Hematopoietic multipotent progenitor cell treated with erythropoietin and hydrocortisone succinate and interleukin-3 and kit ligand, for 17 days (in vitro differentiated cells): ENCODE results near the gene PSMC6.
A peak's percentile ranks its signal among the peaks of the same experiment; 100 is the strongest.

Source experiments
- DNase-seq: peaks from one replicate; pipeline ENCODE4 v3.0.0-alpha.2; 2015; ENCODE audit warnings: low spot score

Gene PSMC6

DNA sequence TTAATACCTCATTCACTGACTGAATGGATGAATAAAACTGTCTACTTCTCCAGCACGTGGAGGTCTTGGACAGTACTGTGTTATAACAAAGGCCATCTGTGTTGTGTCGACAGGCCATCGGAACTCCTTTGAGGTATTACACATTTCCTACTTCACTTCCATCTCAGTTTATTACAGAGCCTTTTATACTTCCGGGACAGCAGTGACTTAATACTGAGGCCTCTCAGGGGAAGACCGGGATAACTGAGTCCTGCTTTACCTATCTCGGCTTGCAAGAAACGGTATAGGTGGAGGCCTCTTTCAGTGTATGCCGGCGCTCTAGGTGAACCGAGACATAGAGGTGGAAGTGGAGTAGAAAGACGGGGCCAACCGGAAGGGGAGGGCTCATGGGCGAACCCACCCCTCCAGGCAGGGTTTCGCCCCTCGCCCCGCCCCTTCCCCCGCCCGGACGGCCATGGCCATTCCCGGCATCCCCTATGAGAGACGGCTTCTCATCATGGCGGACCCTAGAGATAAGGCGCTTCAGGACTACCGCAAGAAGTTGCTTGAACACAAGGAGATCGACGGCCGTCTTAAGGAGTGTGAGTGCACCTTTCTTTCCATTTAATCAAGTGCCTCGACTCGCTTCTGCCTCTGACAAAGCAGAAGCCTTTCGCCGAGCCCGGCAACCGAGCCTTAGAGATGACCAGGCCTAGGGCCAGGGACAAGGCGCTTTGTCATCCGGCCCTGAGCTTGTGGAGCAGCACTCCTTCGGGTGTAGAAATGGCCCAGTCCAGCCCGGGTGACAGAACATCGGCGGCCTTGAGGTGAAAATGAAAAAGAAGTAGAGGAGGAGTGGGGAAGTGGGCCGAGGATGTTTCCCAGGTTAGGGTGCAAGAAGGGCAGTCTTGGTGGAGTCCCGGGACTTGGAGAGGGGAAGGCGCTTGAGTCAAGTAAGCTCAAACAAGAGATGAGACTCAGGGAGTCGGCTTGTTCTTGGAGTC is at the start of gene PSMC6:
TSS of gene PSMC6 (plus strand) at position 477 of the 983 bp plus-strand sequence. CDS start at position 497, 20 bp downstream.
- DNase-seq: peak; percentile 90

DNA sequence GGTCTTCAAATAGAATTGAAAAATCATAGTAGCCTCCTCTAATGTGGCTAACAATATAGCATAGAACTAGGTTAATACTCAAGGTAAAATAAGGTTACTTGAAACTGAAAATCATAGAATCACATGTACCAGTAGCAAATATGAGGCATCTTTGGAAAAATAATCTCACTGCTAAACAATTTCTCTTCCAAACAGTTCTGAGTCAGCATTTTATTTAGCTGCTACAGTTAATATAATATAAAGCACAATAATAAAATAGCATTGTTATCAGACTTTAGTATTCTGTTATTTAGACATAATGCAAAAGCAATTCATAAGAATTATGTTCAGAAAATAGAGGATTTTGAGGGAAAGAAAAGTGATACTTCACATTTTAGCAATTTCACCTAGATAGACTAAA is 46.7 kb upstream of the PSMC6 start:
- DNase-seq: no peak

DNA sequence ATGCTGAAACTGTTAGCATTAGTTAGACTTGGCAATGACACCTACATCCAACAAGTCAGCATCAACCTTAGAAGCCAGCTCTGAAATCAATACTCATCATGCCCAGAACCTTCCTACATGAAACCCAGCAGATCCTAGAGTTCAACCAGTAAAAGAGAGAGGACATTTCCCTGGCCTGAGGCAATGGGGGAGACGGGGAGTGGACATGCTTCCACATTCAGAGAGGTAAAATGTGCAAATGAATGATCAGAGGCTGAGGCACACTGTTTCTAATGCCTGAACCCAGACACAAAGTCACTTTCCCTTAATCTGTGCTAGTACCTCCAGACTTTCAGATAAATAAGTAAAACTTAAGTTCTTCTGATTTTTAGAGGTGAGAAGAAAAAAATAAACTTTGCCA is 46.2 kb upstream of the PSMC6 start:
- no peak for DNase-seq

DNA sequence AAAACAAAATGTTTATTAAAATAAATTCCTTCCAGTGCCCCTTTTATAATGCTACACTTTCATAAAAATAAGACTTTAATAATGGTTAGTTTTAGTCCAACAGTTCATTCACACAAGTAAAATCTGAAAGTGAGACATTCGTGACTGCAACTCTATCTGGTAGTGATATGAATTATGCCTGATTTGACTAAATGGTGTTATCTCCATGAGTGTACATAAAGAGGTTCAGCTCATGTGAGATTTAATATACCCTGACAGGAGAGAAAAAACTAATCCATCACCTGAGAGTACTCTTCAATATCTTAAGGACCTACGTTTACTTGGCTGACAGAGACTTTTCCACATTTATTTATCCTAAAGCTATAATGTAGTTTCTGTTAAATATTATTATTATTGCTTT is 45.7 kb upstream of the PSMC6 start:
- no peak for DNase-seq

DNA sequence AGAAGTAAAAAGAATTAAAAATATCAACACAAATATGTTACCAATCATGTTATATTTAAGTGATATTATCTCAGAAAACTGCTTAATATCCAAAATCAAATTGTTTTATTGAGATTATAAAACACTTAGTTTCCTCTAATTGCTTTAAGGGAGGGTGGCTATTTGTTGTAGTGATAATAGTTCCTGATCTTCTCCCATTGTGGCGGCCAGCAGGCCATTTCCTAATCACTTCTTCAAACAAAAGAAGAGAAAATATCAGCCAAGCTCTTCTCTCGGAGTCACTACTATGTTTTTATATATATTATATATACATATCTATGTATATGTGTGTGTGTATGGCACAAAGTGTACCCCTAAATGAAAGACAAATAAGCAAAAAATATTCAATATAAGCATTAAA is 43.1 kb upstream of the PSMC6 start:
- DNase-seq: no peak

DNA sequence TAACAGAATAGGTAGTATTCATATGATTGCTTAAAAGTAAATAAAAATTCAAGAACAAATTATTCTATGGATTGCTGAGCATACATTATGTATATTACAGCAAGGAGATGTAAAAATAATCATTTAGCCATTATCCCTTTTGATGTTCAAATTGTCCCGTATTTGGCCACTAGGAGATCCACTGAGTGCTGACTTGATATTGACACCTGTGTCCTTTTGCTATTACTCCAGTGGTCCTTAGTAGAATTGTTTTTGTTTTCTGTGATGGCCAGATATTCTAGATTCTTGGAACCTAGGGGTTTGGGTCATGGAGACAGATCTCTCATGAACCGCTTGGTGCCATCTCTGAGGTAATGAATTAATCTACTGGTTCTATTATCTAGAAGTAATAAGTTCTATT is 28.4 kb upstream of the PSMC6 start:
- no peak for DNase-seq

DNA sequence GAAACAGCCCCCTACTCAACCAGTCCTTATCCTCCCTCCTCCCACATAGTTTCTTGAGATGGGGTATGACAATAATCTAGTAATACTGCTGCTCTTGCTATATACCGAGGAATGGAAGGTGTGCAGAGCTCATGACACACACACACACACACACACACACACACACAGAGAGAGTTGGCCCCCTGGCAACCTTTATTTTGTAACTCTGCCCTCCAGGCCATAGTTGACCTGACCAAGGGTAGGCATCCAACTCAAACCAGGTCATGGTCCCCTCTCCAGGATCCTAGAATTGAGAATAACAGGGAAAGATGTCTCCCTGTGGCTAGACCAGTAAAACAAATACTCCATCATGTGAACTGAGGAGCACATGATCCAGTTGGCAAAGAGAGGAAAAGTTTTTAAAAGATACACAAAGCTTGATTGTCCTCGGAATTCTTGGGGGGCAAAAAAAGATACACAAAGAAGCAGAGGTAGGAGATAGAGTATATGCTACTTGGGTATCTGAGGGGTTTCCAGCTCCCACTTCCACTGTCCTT is 22.9 kb upstream of the PSMC6 start:
- no peak for DNase-seq

DNA sequence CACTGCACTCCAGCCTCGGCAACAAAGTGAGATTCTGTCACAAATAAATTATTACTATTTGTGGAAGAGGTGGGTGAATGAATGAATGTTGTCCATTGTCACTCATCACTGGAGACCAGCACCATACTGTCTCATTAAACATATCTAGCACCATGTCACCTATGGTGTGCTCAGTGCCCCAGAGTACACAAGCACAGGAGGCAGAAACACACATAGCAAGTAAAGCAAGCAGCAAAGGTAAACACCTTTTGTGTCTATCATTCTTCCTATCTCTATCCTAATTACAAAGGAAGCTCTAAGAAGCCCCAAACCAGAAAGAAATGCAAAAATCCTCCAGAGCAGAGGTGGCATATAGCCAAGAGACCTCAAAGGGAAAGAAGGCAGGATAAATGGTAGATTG is 20.8 kb upstream of the PSMC6 start:
- no peak for DNase-seq

DNA sequence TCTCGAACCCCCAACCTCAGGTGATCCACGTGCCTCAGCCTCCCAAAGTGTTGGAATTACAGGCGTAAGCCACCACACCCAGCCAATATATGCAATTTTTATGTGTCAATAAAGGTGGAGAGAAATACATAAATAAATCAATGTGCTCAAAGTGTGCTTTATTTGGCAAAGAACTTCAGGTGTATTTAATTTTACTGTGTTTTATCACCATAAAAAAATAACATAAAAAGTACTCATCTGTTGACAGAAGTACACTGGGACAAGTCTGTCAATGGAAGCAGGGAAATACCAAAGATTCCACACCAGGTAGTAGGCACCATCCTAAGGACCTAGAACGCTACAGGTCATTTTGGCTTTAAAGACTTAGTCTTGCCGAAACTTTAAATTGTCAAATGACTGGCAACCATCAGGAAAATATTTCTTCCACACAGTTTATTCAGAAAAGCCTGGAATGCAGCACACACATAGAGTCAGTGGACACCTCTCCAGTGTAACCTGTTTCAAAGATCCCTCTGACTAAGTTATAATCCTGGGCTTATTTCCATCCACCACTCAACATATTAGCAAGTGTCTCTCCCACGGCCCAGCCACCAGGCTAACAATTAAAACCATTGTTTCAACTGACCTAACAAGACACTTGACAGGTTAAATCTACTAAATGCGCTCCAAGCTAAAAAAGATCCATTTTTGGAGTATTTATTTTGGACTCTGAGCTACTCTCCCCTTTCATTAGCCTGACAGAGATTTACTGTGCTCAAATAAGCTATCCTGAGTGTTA is 15.8 kb upstream of the PSMC6 start:
- no peak for DNase-seq

DNA sequence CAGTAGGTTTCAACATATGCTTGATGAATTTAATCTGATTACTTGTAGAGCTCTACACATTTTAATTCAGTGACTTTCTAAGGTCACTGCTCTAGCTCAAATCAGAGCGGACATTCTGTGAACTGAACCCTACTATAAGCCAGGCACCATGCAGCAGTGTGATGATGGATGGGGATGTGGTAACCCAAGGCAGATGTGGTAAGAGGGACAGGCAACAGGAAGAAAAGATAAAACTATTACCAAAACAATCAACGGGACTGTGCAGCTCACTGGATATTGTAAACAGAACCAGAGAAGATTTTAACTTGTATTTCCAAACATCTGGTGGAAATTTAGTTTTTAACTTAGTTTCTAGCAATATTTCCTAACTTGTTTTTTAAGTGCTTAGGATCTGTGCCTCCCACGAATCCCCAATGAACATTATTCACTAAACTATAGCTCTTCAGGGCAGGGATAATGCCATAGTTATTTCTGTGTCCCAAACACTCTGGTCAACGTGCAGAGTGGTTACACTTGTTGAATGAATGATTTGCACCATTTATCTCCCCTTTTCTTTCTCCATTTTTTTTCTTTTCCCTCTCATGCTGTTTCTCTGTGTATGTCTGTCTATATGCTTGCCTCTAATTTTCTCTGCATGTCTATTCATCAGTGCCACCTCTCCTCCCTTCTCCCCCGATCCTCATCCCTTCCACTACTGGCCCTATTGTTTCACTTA is 14.6 kb upstream of the PSMC6 start:
- DNase-seq: no peak

DNA sequence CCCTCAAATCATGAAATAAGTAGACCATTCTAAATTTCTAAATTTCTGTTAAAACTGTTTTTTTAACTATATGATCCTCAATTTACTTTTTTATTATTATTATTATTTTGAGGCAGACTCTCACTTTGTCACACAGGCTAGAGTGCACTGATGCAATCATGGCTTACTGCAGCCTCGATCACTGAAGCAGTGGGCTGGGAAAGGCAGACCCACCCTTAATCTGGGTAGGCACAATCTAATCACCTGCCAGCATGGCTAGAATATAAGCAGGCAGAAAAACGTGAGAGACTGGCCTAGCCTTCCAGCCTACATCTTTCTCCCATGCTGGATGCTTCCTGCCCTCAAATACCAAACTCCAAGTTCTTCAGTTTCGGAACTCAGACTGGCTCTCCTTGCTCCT is 14.0 kb upstream of the PSMC6 start:
- DNase-seq: no peak

DNA sequence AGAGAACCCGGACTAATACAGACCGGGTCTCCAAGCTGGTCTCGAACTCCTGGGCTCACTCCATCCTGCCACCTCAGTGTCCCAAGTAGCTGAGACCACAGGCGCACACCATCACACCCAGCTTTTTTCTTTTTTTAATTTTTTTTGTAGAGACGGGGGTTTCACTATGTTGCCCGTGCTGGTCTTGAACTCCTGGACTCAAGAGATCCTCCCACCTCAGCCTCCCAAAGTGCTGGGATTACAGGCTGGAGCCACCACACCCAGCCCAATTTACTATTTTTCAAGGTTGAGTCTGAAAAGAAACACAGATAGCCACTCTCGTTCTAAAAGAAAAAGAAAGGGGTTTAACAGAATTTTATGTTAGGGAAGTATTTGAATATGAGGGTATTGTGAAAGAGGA is 13.5 kb upstream of the PSMC6 start:
- no peak for DNase-seq

DNA sequence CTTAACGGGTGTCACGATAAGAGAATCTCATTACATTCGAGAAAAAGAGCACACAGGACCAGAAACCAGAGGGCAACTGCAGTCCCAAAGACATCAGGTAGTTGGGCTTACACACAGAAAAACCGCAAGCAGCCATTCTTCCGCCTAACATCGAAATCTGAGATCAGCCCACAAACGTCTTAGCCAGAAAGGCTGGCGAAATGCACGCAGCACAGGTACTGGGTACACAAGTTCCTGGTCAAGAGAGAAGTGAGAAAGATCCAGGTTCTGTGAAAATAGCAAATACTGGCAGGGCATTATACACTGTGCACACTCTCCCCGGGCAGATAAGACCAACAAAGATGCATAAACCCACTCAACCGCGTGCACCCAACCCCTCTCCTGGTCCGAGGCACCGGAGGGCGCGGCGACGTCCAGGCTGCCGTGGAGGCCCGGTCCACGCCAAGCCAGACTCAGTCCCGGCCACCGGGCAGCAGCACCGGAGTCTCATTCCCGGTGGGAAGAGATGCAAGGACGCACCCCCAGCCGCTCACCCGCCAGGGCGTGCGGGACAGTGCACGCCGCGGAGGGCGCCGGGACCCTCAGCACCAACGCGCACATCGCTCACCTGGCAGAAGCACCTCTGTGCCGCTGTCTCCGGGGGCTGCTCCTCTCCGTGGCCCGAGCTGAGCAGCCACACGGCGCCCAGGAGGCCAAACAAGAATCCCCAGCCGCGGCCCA is 12.1 kb upstream of the PSMC6 start:
- peak; percentile 11 for DNase-seq

DNA sequence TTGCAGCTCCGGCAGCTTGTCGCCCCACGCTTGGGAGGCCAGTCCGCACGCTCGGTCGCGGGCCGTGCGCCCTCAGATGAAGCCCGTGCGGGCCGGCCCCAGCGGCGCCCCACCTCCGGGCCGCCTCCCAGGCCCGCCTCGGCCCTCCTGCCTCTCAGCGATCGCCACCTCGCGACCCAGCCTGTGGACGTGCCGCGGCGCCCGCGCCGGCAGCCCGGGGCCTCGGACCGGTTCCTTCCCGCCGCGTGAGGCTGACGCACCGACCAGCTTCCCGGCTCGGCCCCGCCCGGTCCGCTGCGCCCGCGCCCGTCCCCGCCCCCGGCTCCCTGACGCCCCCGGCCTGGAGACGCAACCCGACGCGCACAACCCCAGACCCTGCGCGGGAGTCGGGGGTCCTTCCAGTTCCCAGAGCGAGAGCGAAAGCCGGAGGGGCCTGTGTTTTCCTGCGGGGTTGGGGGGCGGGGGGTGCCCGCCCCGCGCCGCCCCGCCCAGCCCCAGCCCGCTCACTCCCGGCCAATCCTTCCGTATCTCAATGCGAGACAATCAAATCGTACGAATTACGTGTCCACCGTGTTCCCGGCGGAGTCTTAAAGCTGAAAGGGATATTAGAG is 11.4 kb upstream of the PSMC6 start, which contains the start of gene ERO1A:
TSS of gene ERO1A (minus strand) at position 78 of the 611 bp plus-strand sequence. CDS start at position 1, 77 bp downstream.
- DNase-seq: peak; percentile 13

DNA sequence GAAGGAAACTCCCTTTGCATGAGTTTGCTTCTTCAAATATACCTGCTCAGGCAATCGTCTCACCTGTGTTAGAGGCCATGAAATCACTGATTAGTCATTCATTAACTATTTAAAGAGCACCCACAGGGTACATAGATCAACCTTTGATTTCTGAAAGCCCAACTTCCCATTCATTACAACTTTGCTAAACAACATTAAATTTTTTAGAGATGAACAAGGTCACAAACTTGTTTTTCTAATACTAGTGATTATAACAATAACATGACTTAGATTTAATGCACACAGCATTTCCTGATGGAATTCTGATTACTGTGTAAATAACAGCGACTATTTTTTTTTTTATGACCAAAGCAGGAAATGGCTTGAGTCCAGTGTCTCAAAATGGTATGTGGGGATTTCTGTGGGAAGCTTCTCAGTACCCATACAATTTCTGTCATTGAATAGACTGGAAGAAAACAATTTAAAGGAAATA is 6.3 kb upstream of the PSMC6 start:
- no peak for DNase-seq

DNA sequence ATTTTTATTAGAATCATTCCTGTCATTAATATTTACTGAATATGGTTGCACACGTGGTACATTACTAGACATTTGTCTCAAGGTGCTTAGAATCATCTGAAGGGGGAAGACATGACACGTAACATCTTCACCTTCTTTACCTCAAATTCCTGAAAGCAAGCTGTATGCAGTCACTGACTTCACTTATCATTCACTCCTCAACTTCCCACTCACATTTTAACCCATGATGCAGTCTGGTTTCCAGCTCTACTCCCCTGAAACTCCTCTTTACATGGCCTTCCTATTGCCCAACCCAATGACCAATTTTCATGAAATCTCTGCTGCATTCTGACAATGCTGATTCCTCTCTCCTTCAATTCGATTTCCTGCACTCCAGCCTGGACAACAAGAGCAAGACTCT is 5.8 kb upstream of the PSMC6 start:
- DNase-seq: no peak

DNA sequence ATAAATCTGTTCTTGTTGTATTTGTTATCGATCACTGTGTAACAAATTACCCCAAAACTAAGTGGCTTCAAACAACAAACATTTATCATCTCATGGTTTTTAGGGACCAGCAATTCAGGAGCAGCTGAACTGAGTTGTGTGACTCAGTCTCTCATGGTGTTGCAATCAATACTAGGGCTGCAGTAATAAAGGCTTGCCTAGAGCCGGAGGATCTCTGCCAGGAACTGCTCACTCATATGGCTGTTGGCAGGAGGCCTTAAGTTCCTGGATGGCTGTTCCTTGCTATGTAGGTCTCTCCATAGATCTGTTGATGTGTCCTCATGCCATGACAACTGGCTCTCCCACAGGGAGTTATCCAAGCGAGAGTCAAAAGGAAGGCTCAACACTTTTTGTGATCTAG is 3.8 kb upstream of the PSMC6 start:
- DNase-seq: no peak

DNA sequence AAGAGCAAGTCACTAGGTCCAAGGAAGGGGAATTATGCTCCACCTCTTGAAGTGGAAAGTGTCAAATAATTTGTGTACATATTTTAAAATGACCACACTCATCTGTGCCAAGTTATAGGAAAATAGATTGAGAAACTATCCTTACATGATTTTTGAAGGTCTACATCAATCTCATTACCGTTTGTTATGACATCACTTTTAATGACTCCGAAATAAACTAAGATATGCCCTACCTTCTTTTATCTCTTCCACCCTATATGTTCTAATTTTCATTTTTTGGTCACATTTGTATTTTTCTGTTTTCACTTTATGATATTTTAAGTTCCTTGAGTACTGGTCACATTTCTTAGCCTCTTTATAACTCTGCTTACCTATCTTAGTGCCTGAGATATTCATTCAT is 3.3 kb upstream of the PSMC6 start:
- no peak for DNase-seq

DNA sequence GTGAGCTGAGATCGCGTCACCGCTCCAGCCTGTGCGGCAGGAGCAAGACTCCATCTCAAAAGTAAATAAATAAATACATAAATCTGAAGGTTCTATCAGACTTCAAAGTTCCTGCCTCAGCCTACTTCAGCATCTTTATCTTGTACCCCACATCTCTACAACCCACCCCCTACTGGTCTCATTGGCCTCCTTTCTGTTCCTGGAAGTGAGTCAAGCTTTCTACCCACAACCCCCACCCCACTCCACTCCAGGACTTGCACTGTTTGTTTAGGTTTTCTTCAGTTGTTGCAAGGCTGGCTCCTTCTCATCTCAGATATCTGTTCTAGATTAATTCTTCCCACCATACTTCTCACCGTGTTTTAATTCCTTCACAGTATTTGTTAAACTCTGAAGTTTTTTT is 714 bp upstream of the PSMC6 start:
- no peak for DNase-seq

DNA sequence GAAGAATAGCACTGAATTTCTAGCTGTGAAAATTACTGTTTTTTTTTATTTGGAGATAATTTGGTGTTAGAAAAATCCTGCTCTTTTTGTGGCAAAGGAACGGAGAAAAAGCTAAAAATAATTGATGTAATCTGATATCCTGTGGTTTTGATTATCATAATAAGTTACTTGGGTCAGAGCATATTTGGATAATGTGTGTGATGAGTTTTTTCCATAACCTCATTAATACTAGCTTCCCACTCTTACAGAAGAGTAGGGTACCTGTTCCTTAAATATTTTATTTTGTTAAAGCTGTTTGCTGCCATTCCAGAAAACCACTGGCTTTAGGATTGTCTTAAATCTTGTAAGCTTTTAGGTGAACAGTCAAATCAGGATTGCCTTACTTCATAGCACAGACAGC is 4.7 kb downstream of the PSMC6 start:
- DNase-seq: no peak

DNA sequence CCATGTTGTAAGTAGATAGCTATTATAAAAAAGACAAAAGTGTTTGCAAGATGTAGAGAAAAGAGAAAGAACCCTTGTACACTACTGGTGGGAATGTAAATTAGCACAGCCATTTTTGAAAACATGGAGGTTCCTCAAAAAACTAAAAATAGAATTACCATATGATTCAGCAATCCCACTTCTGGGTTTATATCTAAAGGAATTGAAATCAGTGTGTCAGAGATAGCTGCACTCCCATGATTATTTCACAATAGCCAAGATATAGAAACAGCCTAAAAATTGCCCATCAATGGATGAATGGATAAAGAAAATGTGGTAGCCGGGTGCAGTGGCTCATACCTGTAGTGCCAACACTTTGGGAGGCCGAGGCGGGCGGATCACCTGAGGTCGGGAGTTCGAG is 9.2 kb downstream of the PSMC6 start:
- DNase-seq: no peak
